ENCODE measurements around the gene CEP112. TPM values are rescaled to one million over a fixed set of nuclear protein-coding genes. Genes with fewer than 3 reads are reported as not detected.

The CEP112 gene
- total and polyA plus RNA-seq, 2 experiments from 2014 or later: 4.0 to 4.3 TPM

DNA sequence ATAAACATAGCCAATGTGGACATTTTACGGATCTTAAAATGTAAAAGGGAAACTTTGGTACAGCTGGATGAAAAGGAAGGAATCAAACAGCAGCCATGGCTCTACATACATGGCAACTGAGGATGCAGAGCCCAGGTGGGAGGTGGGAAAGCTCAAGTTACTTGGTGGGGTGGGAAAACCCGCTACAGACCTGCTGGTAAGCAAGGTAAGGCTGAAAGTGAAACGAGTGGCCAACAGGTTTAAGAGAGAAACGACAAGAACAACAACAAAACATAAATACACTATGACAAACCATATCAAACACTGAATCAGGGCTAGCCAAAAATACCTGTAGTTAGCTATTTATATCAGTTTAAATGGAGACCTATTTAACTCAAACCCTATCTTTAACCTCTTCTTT lies 185.3 kb downstream of the CEP112 start:
- Mint-ChIP-seq H3K36me3 (ENCODE audit: low read depth) (0 out of 3 replicates have a peak, but pooled peaks cover 2% of the 10 kb centered on the region), H3K27ac (no peak overlapping the region), H3K4me1 (no peaks in the 10 kb centered on the region), H3K4me3 (no peak overlapping the region), H3K9me3 (peaks cover 14% of the 10 kb centered on the region), H3K27me3 (ENCODE audit: insufficient read depth, low read depth, poor library complexity) (peaks cover 2% of the 10 kb centered on the region)
- no peak for DNase-seq (ENCODE audit: low spot score)
- Histone ChIP-seq H3K4me2 (no peak overlapping the region), H3K36me3 (ENCODE audit: insufficient read depth) (no peaks in the 10 kb centered on the region), H3K9me2 (ENCODE audit: insufficient read depth) (no peaks in the 10 kb centered on the region), H3K79me2 (replicated peaks; ENCODE audit: insufficient read depth) (no peaks in the 10 kb centered on the region), H2AFZ (no peak overlapping the region), H3K4me3 (no peak overlapping the region), H3K4me1 (ENCODE audit: insufficient read depth) (no peaks in the 10 kb centered on the region), H4K20me1 (replicated peaks; ENCODE audit: insufficient read depth) (no peaks in the 10 kb centered on the region), H3K27me3 (ENCODE audit: insufficient read depth) (no peaks in the 10 kb centered on the region), H3K27ac (ENCODE audit: low read depth) (no peak overlapping the region), H3F3A (replicated peaks; ENCODE audit: low read depth) (no peaks in the 10 kb centered on the region)
- no peak for ATAC-seq
- no peak for TF ChIP-seq CREB1 (CRISPR knock-in tag; IDR thresholded peaks at IDR 0.05; ENCODE audit: low read depth)
- TF ChIP-seq, protein P1, sequence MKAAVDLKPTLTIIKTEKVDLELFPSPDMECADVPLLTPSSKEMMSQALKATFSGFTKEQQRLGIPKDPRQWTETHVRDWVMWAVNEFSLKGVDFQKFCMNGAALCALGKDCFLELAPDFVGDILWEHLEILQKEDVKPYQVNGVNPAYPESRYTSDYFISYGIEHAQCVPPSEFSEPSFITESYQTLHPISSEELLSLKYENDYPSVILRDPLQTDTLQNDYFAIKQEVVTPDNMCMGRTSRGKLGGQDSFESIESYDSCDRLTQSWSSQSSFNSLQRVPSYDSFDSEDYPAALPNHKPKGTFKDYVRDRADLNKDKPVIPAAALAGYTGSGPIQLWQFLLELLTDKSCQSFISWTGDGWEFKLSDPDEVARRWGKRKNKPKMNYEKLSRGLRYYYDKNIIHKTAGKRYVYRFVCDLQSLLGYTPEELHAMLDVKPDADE (IDR thresholded peaks at IDR 0.05): no peak
- TF ChIP-seq POLR2AphosphoS5 (IDR thresholded peaks at IDR 0.05; ENCODE audit: low read depth): no peak
- TF ChIP-seq, protein P2, sequence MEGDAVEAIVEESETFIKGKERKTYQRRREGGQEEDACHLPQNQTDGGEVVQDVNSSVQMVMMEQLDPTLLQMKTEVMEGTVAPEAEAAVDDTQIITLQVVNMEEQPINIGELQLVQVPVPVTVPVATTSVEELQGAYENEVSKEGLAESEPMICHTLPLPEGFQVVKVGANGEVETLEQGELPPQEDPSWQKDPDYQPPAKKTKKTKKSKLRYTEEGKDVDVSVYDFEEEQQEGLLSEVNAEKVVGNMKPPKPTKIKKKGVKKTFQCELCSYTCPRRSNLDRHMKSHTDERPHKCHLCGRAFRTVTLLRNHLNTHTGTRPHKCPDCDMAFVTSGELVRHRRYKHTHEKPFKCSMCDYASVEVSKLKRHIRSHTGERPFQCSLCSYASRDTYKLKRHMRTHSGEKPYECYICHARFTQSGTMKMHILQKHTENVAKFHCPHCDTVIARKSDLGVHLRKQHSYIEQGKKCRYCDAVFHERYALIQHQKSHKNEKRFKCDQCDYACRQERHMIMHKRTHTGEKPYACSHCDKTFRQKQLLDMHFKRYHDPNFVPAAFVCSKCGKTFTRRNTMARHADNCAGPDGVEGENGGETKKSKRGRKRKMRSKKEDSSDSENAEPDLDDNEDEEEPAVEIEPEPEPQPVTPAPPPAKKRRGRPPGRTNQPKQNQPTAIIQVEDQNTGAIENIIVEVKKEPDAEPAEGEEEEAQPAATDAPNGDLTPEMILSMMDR (conservative IDR thresholded peaks at IDR 0.05; ENCODE audit: low read depth in 2 of 2): no peak
- TF ChIP-seq EZH2 (IDR thresholded peaks at IDR 0.05; ENCODE audit: low read depth, unreplicated experiment): no peak
- TF ChIP-seq EZH2phosphoT487 (IDR thresholded peaks at IDR 0.05; ENCODE audit: unreplicated experiment): no peak
- TF ChIP-seq, protein P3, sequence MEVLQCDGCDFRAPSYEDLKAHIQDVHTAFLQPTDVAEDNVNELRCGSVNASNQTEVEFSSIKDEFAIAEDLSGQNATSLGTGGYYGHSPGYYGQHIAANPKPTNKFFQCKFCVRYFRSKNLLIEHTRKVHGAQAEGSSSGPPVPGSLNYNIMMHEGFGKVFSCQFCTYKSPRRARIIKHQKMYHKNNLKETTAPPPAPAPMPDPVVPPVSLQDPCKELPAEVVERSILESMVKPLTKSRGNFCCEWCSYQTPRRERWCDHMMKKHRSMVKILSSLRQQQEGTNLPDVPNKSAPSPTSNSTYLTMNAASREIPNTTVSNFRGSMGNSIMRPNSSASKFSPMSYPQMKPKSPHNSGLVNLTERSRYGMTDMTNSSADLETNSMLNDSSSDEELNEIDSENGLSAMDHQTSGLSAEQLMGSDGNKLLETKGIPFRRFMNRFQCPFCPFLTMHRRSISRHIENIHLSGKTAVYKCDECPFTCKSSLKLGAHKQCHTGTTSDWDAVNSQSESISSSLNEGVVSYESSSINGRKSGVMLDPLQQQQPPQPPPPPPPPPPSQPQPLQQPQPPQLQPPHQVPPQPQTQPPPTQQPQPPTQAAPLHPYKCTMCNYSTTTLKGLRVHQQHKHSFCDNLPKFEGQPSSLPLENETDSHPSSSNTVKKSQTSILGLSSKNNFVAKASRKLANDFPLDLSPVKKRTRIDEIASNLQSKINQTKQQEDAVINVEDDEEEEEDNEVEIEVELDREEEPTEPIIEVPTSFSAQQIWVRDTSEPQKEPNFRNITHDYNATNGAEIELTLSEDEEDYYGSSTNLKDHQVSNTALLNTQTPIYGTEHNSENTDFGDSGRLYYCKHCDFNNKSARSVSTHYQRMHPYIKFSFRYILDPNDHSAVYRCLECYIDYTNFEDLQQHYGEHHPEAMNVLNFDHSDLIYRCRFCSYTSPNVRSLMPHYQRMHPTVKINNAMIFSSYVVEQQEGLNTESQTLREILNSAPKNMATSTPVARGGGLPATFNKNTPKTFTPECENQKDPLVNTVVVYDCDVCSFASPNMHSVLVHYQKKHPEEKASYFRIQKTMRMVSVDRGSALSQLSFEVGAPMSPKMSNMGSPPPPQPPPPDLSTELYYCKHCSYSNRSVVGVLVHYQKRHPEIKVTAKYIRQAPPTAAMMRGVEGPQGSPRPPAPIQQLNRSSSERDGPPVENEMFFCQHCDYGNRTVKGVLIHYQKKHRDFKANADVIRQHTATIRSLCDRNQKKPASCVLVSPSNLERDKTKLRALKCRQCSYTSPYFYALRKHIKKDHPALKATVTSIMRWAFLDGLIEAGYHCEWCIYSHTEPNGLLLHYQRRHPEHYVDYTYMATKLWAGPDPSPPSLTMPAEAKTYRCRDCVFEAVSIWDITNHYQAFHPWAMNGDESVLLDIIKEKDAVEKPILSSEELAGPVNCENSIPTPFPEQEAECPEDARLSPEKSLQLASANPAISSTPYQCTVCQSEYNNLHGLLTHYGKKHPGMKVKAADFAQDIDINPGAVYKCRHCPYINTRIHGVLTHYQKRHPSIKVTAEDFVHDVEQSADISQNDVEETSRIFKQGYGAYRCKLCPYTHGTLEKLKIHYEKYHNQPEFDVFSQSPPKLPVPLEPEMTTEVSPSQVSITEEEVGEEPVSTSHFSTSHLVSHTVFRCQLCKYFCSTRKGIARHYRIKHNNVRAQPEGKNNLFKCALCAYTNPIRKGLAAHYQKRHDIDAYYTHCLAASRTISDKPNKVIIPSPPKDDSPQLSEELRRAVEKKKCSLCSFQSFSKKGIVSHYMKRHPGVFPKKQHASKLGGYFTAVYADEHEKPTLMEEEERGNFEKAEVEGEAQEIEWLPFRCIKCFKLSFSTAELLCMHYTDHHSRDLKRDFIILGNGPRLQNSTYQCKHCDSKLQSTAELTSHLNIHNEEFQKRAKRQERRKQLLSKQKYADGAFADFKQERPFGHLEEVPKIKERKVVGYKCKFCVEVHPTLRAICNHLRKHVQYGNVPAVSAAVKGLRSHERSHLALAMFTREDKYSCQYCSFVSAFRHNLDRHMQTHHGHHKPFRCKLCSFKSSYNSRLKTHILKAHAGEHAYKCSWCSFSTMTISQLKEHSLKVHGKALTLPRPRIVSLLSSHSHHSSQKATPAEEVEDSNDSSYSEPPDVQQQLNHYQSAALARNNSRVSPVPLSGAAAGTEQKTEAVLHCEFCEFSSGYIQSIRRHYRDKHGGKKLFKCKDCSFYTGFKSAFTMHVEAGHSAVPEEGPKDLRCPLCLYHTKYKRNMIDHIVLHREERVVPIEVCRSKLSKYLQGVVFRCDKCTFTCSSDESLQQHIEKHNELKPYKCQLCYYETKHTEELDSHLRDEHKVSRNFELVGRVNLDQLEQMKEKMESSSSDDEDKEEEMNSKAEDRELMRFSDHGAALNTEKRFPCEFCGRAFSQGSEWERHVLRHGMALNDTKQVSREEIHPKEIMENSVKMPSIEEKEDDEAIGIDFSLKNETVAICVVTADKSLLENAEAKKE (CRISPR knock-in tag; IDR thresholded peaks at IDR 0.05): no peak
- no peak for TF ChIP-seq ZNF331 (CRISPR knock-in tag; IDR thresholded peaks at IDR 0.05; ENCODE audit: low read depth)
- TF ChIP-seq NANOG (IDR thresholded peaks at IDR 0.05; ENCODE audit: borderline replicate concordance): no peak
- TF ChIP-seq ZNF114 (CRISPR knock-in tag; IDR thresholded peaks at IDR 0.05): no peak
- TF ChIP-seq JUNB (IDR thresholded peaks at IDR 0.05; ENCODE audit: unreplicated experiment): no peak
- TF ChIP-seq, protein P4, sequence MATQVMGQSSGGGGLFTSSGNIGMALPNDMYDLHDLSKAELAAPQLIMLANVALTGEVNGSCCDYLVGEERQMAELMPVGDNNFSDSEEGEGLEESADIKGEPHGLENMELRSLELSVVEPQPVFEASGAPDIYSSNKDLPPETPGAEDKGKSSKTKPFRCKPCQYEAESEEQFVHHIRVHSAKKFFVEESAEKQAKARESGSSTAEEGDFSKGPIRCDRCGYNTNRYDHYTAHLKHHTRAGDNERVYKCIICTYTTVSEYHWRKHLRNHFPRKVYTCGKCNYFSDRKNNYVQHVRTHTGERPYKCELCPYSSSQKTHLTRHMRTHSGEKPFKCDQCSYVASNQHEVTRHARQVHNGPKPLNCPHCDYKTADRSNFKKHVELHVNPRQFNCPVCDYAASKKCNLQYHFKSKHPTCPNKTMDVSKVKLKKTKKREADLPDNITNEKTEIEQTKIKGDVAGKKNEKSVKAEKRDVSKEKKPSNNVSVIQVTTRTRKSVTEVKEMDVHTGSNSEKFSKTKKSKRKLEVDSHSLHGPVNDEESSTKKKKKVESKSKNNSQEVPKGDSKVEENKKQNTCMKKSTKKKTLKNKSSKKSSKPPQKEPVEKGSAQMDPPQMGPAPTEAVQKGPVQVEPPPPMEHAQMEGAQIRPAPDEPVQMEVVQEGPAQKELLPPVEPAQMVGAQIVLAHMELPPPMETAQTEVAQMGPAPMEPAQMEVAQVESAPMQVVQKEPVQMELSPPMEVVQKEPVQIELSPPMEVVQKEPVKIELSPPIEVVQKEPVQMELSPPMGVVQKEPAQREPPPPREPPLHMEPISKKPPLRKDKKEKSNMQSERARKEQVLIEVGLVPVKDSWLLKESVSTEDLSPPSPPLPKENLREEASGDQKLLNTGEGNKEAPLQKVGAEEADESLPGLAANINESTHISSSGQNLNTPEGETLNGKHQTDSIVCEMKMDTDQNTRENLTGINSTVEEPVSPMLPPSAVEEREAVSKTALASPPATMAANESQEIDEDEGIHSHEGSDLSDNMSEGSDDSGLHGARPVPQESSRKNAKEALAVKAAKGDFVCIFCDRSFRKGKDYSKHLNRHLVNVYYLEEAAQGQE (IDR thresholded peaks at IDR 0.05; ENCODE audit: unreplicated experiment): no peak
- TF ChIP-seq STAT1 (IDR thresholded peaks at IDR 0.05; ENCODE audit: unreplicated experiment): no peak
